Urinary bladder (tissue), 4 donors: ENCODE measurements around the gene MLH1. TPM values are rescaled to one million over a fixed set of nuclear protein-coding genes. Genes with fewer than 3 reads are reported as not detected.

ENCODE experiments used
- DNase-seq: peaks from one replicate; pipeline ENCODE4 v3.0.0-alpha.2; 2015; ENCODE audit errors: extremely low spot score
- H3K27ac ChIP-seq: one replicate; pipeline ENCODE4 v1.5.1; 2013; ENCODE audit warnings: low read depth, mild to moderate bottlenecking, moderate library complexity
- H3K36me3 ChIP-seq: one replicate; pipeline ENCODE4 v1.6.1; 2013; ENCODE audit warnings: mild to moderate bottlenecking, moderate library complexity; ENCODE audit not compliant: insufficient read depth
- H3K4me1 ChIP-seq: one replicate; pipeline ENCODE4 v1.6.1; 2013; ENCODE audit warnings: mild to moderate bottlenecking, moderate library complexity; ENCODE audit not compliant: insufficient read depth
- H3K4me3 ChIP-seq: one replicate; pipeline ENCODE4 v1.5.1; 2013; ENCODE audit warnings: low read depth, low read length
- WGBS: extraction: QIAGEN DNeasy Blood & Tissue Kit; methylation state at CpG from one replicate; pipeline ENCODE4 v1.1.7; 2013; 5-methylcytosine and 5-hydroxymethylcytosine counted together
- polyA plus RNA-seq: library from polyadenylated mRNA; stranded (reverse); fragments of 200-250 nt; gene quantifications from one replicate; pipeline ENCODE4 v1.2.3, GENCODE V29; 2013
- small RNA-seq: library from RNA; depleted of rRNA; stranded (forward); fragments of <200 nt; gene quantifications from one replicate; pipeline ENCODE3, GENCODE V24; 2014
- total RNA-seq: library from RNA; depleted of rRNA; stranded (reverse); fragments of >200 nt; gene quantifications from one replicate; pipeline ENCODE4 v1.2.3, GENCODE V29; 2014
- donor health status: healthy with polysubstance abuse.
- donor health status: healthy.

MLH1 gene
- total and polyA plus RNA-seq, 2 donors, result 24.6 to 66.9 TPM

DNA sequence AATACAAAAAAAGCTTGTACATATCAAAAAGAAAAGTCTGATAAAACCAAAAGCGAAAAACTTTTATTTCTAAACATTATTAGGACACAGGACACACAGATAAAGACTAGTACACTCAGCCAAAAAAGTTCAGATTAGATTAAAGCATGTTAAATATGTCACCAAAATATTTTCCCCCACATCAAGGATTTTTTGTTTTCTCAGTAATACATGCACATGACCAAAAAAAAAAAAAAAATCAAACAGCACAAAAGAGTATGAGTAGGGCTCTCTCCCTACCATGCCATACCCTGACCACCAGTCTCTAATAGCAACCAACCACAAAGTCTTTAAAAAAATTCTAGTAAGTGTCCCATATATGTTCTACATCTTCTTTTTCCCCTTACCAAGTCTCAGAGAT, 103.7 kb downstream of the MLH1 start:
- DNase-seq, result no peak
- WGBS, result 40% methylated on average over 1 of the region's 1 CpG
- Histone ChIP-seq H3K27ac (no peak overlapping the region), H3K36me3 (no peaks in the 10 kb centered on the region), H3K4me1 (no peaks in the 10 kb centered on the region), H3K4me3 (no peak overlapping the region)

DNA sequence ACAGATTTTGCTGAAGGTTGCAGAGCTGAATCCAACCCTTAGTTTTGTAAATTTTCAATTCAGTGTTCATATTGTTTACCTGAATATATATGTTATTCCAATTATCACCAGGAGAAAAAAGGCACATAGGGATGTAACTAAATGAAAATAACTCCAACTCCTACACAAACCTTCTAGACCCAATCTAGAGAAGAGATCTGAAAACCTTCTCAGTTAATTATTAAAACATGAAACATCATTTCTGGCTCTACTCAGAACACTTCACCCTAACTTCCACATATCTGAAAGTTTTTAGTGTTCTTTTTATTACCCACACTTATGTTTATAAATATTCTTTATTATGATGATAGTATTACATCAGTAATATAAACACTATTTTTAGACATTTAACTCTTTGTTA, 104.5 kb downstream of the MLH1 start:
- Histone ChIP-seq H3K36me3 (no peaks in the 10 kb centered on the region), H3K27ac (no peak overlapping the region)
- no peak for DNase-seq

DNA sequence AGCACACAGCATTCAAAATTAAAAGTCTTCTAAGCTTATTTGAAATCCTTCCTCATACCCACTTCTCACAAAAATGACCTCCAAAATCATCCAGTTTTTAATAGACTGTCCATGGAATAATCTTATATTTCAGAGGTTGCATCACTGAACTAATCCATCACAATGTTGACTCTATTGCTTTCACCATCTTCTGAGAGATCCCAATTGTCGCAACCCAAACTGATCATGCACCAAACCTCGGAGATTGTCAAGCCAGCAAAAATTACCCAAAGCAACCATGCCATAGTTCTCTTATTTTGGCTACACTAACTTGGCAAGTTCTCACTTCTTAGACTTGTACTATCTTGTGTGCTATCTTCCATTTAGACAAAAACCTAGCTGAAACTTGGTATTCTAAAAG, 105.6 kb downstream of the MLH1 start:
- no peak for DNase-seq
- Histone ChIP-seq H3K4me1 (no peaks in the 10 kb centered on the region), H3K27ac (no peak overlapping the region), H3K4me3 (no peak overlapping the region), H3K36me3 (no peaks in the 10 kb centered on the region)
- WGBS, result 96% methylated on average over 2 of the region's 2 CpGs

More for the DNA sequence above, 104.5 kb downstream of the MLH1 start:
- no peaks in the 10 kb centered on the region for H3K4me1 ChIP-seq
- no peak overlapping the region for H3K4me3 ChIP-seq

DNA sequence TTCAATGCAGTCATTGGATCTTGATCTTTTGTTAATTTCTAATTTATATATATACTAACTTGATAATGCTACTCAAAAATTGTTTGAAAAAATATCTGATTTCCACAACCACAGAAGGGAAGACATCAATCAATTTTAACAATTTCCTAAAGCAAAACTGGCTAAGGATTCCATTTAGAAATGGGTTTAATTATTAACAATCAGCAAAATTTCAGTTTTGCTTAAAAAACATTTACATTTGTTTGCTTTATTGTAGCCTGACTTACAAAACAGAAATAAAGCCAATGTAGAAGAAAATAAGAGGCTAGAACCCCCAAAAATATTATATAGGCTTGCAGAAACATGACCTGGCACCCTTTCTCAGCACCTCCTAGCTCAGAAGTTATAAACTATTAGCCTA, 106.2 kb downstream of the MLH1 start:
- no peak overlapping the region for H3K4me3 ChIP-seq
- no peak for DNase-seq
- no peaks in the 10 kb centered on the region for H3K4me1 ChIP-seq
- no peaks in the 10 kb centered on the region for H3K36me3 ChIP-seq
- no peak overlapping the region for H3K27ac ChIP-seq

DNA sequence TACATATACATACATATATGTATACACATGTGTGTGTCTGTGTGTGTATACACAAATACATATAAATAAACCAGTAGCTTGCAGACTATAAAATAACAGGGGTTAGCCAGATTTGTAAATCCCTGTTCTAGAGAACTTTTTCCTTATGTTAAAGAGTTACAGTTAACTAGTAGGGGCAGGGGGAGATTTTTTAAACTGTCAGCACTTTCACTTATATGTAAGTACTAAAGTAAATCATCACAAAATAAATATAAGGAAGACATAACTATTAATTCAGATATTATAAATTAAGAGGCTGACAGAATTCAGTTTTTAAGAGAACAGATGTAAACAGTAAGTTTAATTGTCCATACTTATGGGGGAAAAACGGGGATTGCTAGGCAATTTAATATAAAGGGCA, 107.1 kb downstream of the MLH1 start:
- no peak overlapping the region for H3K27ac ChIP-seq
- no peaks in the 10 kb centered on the region for H3K4me1 ChIP-seq
- no peak for DNase-seq
- no peaks in the 10 kb centered on the region for H3K36me3 ChIP-seq
- 75% methylated on average over 1 of the region's 1 CpG for WGBS
- H3K4me3 ChIP-seq, result no peak overlapping the region

Small RNA genes within 50 kb of the gene (small RNA-seq; reads per million reads assigned to genes)
- gene RF00019 (not detected), gene RNU6ATAC4P (not detected)

Other genes with a start within 250 kb of the MLH1 start
- 1.4 TPM for gene DCLK3, start 229.0 kb upstream of the MLH1 start, total RNA-seq
- gene DCLK3, start 229.0 kb upstream of the MLH1 start, polyA plus RNA-seq, result 0.05 TPM
- gene TRANK1, start 48.5 kb upstream of the MLH1 start, total RNA-seq, result 40.1 TPM
- 12.5 TPM for gene TRANK1, start 48.5 kb upstream of the MLH1 start, polyA plus RNA-seq
- 37.9 TPM for gene EPM2AIP1, start 387 bp upstream of the MLH1 start, total RNA-seq
- 8.2 TPM for gene EPM2AIP1, start 387 bp upstream of the MLH1 start, polyA plus RNA-seq
- 51.0 TPM for gene LRRFIP2, start 181.1 kb downstream of the MLH1 start, total RNA-seq
- gene LRRFIP2, start 181.1 kb downstream of the MLH1 start, polyA plus RNA-seq, result 30.0 TPM
- 130 TPM for gene GOLGA4, start 249.8 kb downstream of the MLH1 start, total RNA-seq
- 27.0 TPM for gene GOLGA4, start 249.8 kb downstream of the MLH1 start, polyA plus RNA-seq